OCI-LY1 (cell line): Measurements from ENCODE around the gene PNPLA5.

Experiments
- EZH2 ChIP-seq: fragments of 200-600 bp; sonication (generic), shearing (Covaris generic); IDR thresholded peaks from 2 replicates; pipeline ENCODE4 v1.8.0; 2017; ENCODE audit warnings: borderline replicate concordance, mixed run types, mild to moderate bottlenecking, antibody characterized with exemption, low read length, moderate library complexity, mixed read lengths
- TF ChIP-seq, protein P1 (sequence below): fragments of 200-600 bp; sonication (generic), shearing (Covaris generic); IDR thresholded peaks from 2 replicates; pipeline ENCODE4 v1.5.1; 2017; ENCODE audit warnings: mild to moderate bottlenecking, antibody characterized with exemption, low read length, moderate library complexity, mixed read lengths

DNA sequence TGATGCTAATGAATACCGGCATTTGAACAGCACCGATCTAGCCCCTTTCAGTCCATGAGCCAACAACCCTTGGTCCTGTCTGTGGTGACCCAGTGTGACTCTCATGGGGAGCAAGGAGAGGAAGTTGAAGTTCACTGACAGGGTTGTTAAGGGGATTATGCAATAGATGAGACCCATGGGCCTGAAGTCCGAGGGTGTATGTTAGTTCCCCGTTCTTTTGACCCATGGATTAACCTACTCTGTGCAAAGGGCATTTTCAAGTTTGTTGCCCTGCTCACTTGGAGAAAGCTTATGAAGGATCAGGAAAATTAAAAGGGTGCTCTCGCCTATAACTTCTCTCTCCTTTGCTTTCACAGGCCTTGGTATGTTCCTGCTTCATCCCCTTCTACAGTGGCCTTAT, 36.7 kb upstream of the PNPLA5 start:
- TF ChIP-seq, protein P1, sequence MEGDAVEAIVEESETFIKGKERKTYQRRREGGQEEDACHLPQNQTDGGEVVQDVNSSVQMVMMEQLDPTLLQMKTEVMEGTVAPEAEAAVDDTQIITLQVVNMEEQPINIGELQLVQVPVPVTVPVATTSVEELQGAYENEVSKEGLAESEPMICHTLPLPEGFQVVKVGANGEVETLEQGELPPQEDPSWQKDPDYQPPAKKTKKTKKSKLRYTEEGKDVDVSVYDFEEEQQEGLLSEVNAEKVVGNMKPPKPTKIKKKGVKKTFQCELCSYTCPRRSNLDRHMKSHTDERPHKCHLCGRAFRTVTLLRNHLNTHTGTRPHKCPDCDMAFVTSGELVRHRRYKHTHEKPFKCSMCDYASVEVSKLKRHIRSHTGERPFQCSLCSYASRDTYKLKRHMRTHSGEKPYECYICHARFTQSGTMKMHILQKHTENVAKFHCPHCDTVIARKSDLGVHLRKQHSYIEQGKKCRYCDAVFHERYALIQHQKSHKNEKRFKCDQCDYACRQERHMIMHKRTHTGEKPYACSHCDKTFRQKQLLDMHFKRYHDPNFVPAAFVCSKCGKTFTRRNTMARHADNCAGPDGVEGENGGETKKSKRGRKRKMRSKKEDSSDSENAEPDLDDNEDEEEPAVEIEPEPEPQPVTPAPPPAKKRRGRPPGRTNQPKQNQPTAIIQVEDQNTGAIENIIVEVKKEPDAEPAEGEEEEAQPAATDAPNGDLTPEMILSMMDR = no peak
- TF ChIP-seq EZH2 = no peak
